ENCODE results near the gene MAD1L1. TPM values are rescaled to one million over a fixed set of nuclear protein-coding genes. Genes with fewer than 3 reads are reported as not detected.

Gene MAD1L1
- total RNA-seq, 2 experiments from 2014 or later = 58.3 to 65.3 TPM

DNA sequence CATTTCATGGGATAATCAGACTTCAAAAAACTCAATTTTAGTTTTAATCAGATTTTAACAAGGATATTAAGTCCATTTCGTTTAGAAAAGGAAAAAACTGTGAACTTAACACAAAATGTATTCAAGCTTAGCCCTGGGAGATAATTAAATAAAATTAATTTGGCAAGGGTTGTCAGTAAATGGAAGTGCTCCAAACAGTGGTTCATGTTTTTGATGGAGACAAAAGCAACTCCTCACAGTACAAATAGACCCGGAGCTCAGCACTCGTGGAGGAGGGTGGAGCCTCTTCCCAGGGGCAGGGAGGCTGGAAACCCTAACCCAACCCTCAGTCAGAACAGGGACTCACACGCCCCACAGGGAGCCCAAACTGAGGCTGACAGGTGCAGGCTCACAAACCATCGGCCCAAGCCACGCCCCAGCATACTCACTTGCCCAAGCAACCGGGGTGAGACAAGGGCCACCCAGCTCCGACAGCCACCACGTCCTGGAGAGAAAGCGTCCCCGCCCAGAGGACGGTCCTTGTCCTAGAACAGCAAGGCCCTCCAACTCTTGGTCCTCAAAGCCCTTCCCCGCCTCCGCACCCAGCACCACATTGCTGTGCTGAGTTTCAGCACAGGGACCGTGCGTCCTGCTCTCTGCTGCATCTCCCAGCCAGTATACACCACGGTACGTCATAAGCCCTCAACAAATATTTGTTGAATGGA lies 39.8 kb downstream of the MAD1L1 start:
- Histone ChIP-seq H2AFZ (ENCODE audit: low read length) (no peak overlapping the region), H3K4me3 (ENCODE audit: low read depth, low read length, poor library complexity, severe bottlenecking) (no peak overlapping the region), H3K27ac (ENCODE audit: low read depth, low read length, poor library complexity, severe bottlenecking) (no peak overlapping the region), H3K79me2 (ENCODE audit: insufficient read depth, low read depth, low read length) (no peaks in the 10 kb centered on the region), H4K20me1 (ENCODE audit: insufficient read depth, low read length) (no peaks in the 10 kb centered on the region), H3K9me2 (ENCODE audit: insufficient read depth, low read length) (no peaks in the 10 kb centered on the region), H3K36me3 (ENCODE audit: insufficient read depth, low read length) (peaks cover 84% of the 10 kb centered on the region), H3K4me2 (ENCODE audit: low read length) (no peak overlapping the region), H3K4me1 (ENCODE audit: insufficient read depth, low read length, poor library complexity, severe bottlenecking) (no peaks in the 10 kb centered on the region), H3K9me3 (ENCODE audit: low read length) (peaks cover 13% of the 10 kb centered on the region)
- ChIA-PET CTCF (ENCODE audit: unreplicated experiment) (interaction anchor here (0.6 kb wide), 1 partner anchor 490 kb away, joined by 3 read pairs; no protein-coding TSS in a partner anchor), POLR2A (no interaction called here)
- no TSS peak for BruUV-seq (replicated peaks)
- intact Hi-C loops (cut with micrococcal nuclease; ENCODE audit: unreplicated experiment) = loop anchor here (5.0 kb wide), 1 partner anchor 91 kb away; no protein-coding TSS in a partner anchor
- no peak for DNase-seq (ENCODE audit: low spot score)
- no peak for TF ChIP-seq EZH2phosphoT487 (IDR thresholded peaks at IDR 0.05; ENCODE audit: borderline replicate concordance, low read depth, low read length)
- TF ChIP-seq CTCF (conservative IDR thresholded peaks at IDR 0.05; ENCODE audit: low read length) = no peak

DNA sequence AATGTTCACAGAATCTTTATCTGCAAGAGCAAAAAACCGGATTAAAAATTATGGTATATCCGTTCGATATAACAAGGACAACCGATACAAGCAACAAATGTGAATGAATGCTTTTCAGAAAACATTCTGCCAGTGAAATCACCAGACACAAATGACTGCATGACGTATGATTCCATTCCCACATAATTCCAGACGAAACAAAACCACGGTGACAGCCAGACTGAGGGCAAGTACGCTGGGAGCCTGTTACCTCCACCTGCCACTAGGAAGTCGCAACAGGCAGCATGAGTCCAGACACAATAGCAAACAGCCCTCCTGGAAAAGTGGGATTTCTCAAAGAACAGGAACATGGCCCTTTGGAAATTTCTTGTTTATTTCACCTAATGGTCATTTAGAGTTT lies 41.7 kb downstream of the MAD1L1 start:
- Histone ChIP-seq H3K36me3 (ENCODE audit: insufficient read depth, low read length) (peaks cover 83% of the 10 kb centered on the region), H3K9me2 (ENCODE audit: insufficient read depth, low read length) (no peaks in the 10 kb centered on the region), H3K4me3 (ENCODE audit: low read depth, low read length, poor library complexity, severe bottlenecking) (no peak overlapping the region), H3K9me3 (ENCODE audit: low read length) (peaks cover 20% of the 10 kb centered on the region), H2AFZ (ENCODE audit: low read length) (no peak overlapping the region), H3K4me2 (ENCODE audit: low read length) (no peak overlapping the region), H3K4me1 (ENCODE audit: insufficient read depth, low read length, poor library complexity, severe bottlenecking) (no peaks in the 10 kb centered on the region), H3K27ac (ENCODE audit: low read depth, low read length, poor library complexity, severe bottlenecking) (no peak overlapping the region), H3K79me2 (ENCODE audit: insufficient read depth, low read depth, low read length) (no peaks in the 10 kb centered on the region), H4K20me1 (ENCODE audit: insufficient read depth, low read length) (no peaks in the 10 kb centered on the region)
- POLR2A ChIA-PET = interaction anchor here (1.5 kb wide), 1 partner anchor 14 kb away, joined by 3 read pairs; no protein-coding TSS in a partner anchor
- CTCF ChIA-PET (ENCODE audit: unreplicated experiment) = no interaction called here
- intact Hi-C loops (cut with micrococcal nuclease; ENCODE audit: unreplicated experiment) = loop anchor here (2.0 to 5.0 kb wide), 2 partner anchors 18 to 89 kb away; no protein-coding TSS in a partner anchor
- no TSS peak for BruUV-seq (replicated peaks)
- DNase-seq (ENCODE audit: low spot score) = no peak
- TF ChIP-seq CTCF (conservative IDR thresholded peaks at IDR 0.05; ENCODE audit: low read length) = no peak

DNA sequence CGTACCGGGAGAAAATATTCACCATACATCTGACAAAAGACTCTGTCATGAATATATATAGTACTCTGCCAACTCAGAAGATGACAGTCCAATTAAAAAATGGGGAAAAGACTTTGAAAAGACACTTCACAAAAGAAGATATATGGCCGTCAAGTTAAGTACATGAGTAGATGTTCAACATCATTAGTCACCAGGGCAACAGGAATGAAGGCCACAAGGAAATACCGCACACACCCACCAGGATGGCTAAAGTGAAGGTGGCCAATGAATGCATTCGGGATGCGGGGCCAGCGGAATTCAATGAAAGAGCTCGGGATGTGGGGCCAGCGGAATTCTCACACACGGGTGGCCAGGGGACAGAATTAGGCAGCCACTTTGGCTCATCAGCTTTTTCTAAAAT lies 42.2 kb downstream of the MAD1L1 start:
- Histone ChIP-seq H4K20me1 (ENCODE audit: insufficient read depth, low read length) (no peaks in the 10 kb centered on the region), H3K79me2 (ENCODE audit: insufficient read depth, low read depth, low read length) (no peaks in the 10 kb centered on the region), H3K4me2 (ENCODE audit: low read length) (no peak overlapping the region), H3K9me3 (ENCODE audit: low read length) (peaks cover 19% of the 10 kb centered on the region), H3K27ac (ENCODE audit: low read depth, low read length, poor library complexity, severe bottlenecking) (no peak overlapping the region), H2AFZ (ENCODE audit: low read length) (no peak overlapping the region), H3K9me2 (ENCODE audit: insufficient read depth, low read length) (no peaks in the 10 kb centered on the region), H3K4me1 (ENCODE audit: insufficient read depth, low read length, poor library complexity, severe bottlenecking) (no peaks in the 10 kb centered on the region), H3K36me3 (ENCODE audit: insufficient read depth, low read length) (peaks cover 83% of the 10 kb centered on the region), H3K4me3 (ENCODE audit: low read depth, low read length, poor library complexity, severe bottlenecking) (no peak overlapping the region)
- no TSS peak for BruUV-seq (replicated peaks)
- ChIA-PET POLR2A (interaction anchor here (0.6 to 1.5 kb wide), 2 partner anchors 14 to 222 kb away, joined by 3 to 4 read pairs; no protein-coding TSS in a partner anchor), CTCF (ENCODE audit: unreplicated experiment) (no interaction called here)
- no peak for DNase-seq (ENCODE audit: low spot score)
- no peak for TF ChIP-seq EZH2phosphoT487 (IDR thresholded peaks at IDR 0.05; ENCODE audit: borderline replicate concordance, low read depth, low read length)
- intact Hi-C loops (cut with micrococcal nuclease; ENCODE audit: unreplicated experiment) = loop anchor here (2.0 to 5.0 kb wide), 2 partner anchors 18 to 88 kb away; no protein-coding TSS in a partner anchor

Data from OCI-LY7 (cell line).